DMS 273 (cell line): ENCODE measurements around the gene PREP.

Experiments used
- DNase-seq: peaks from one replicate; lab custom pipeline; 2025; ENCODE audit not compliant: unreplicated experiment; lab: John Stamatoyannopoulos, UW

The PREP gene

DNA sequence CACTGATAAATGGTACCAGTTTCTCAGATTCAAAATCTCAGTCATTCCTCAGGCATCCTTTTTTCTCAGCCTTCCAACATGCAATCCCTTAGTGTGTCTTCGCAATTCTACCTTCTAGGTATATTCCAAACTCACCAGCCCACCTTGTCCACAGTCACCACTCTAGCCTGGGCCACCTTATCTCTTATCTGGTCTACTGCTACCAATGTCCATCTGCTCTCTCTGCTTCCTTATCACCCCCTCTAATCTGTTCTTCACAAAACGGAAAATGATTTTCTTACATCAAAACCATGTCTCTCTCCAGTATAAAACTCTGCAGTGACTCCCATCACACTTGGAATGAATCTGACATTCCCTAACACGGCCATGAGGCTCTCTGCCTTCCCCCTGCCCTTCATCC is 91.9 kb downstream of the PREP start:
- no peak for DNase-seq

DNA sequence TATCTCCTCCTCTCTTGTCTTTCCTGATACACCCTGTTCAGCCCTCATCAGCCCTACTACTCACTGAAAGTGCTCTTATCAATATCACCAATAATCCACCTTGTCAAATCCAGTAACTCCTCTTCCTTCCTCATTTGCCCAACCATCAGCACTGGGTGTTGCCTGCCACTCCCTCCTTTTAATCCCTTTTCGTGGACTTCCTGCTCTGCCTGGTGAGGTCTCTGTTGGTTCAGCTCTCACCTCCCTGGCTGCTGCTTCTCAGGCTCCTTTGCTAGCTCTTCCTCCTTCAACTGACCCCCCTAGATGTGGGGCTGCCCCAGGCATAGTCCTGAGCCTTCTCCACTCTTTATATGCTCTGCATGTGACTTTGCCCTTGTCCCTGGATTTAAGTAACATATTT is 92.5 kb downstream of the PREP start:
- no peak for DNase-seq

DNA sequence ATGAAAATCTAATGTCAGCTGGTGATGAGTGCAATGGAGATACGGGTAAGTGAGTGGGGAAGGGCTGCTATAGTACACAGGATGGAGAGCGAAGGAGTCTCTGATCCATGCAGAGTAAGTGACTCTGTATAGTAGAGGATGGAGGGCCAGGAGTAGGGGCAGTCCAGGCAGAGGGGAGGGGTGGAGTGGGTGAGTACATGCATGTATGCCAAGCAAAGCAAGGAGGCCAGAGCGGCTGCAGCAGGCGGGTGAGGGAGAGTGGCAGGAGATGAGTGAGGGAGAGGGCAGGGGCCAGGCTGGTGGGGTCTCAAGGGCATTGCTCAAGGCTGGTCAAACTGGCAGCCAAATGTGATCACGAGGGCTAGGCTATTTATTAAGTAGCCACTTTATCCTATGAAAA is 94.0 kb downstream of the PREP start:
- DNase-seq, result no peak

DNA sequence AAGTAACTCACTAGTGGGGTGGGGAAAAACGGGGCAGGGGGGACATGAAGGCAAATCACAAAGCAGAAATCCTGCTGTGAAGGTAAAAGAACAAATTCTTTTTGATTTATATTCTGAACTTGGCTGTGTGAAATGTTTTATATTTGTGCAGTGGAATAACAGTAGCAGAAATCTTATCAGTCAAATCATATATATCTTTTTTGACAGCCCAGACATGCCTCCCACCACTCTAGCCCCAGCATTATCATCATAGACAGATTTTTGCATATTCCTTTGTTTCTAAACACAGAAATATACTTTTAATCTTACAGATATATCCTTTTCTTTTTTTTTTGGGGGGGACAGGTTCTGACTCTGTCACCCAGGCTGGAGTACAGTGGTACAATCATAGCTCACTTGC is 97.4 kb downstream of the PREP start:
- DNase-seq, result no peak

DNA sequence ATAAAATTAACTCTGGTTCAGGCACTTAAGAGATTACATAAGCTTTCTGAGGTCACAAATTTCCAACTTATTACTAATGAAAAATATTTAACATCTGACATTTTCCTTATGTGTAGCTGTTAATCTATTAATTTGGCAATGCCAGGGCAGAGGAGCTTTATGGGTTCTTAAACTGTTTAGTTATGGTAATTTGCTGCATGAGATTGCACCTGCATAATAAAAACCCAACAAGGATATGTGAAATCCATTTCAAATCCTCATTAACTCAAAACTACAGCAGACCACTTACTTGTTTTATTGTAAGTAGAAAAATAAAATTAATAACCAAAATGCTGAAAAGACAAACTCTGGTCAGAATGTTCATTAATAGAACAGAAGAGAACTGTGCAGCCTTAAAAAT is 98.1 kb downstream of the PREP start:
- no peak for DNase-seq

DNA sequence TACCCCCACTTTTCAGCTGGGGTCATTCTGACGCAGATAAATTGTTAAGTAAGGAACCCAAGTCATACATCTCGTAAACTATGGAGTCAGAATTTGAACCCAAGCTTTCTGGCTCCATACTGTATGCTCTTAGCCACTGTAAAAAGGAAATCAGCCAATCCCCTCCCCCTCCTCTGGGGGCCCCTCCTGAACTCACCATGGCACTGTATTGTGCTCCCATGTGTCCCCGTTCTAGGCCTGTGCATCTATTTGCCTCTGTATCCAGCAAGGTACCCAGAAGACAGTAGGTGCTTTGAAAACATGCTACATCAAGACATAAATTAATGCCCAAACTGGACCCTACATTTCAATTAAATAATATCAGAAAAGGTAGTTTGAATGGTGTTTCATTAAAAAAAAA is 98.5 kb downstream of the PREP start:
- no peak for DNase-seq

DNA sequence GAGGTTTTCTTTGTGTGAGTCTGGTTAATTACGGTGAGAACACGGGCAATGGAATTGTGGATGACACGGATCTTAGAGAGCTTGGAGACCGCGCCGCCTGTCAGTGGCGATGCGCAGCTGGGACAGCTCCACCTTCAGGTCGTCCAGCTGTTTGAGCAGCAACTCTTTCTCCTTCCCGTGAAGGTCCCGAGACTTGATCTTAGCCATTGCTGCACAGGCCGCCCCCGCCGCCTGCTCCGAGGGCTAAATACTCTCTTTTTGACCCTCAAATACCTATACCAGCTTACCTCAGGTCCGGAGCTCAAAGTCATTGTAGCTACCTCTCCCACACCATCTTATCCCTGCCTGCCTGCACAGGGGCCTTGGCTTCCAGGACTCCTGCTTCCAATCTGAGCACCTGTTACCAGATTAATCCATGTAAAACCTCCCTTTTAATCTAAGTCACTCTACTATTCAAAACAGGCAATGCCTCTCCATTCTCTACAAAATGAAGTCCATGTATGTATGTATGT is 100.2 kb downstream of the PREP start:
- DNase-seq, result no peak

DNA sequence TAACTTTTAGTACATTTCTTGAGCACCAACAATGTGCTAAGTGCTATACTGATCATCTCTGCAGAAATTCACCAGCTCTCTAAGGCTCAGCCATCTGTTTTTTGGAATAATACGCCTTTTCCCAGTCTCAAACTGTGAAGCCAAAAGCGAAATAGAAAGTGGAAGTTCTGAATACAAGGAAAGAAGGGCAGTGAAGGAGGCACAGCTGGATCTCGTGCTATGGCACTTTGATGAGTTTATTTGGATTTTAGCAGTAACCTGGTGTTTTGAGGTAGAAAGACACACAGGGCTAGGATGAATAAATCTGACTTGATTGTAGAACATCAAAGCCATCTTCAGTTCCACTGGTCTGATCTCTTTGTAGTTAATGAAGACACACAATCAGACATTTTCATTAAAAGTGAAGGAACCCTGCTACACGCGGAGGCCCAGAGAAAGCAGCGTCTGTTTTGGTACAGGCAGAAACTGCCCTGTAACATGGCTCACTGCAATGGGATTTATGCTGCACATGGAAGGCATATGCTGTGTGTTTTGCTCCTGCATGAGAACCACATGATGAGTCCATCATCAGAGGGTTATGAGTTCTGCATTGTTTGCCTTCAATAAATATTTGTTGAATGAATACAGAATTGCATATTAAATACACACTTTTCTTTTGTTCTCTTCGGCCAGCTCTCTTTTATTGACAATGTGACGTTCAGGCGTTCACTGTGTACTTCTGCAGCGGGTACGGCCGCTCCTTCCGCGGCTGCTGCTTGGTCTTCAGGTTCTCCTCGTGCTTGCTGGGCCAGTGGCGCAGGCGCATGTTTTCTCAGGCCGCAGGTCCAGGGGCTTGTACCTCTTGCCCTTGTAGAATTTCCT is 100.9 kb downstream of the PREP start:
- no peak for DNase-seq

DNA sequence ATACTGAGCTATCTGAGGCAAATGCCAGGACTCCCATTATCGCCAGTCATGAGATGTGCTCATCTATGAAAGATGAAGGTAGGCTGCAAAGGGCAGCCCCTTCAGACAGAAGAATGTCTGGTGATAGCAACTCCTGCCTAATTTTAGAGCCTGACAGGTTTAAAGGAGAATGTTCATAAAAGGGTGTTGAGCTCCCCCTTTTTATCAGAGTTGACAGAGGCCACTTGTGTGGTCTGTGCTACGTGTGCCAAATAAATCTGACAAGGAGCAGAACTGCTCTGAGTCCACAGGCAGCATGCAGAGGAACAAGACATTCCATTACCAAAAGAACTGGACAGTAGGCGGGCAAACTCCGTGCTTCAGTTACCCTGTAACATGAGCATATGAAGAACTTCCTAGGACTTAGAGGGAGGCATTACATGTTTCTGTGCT is 101.8 kb downstream of the PREP start:
- no peak for DNase-seq

DNA sequence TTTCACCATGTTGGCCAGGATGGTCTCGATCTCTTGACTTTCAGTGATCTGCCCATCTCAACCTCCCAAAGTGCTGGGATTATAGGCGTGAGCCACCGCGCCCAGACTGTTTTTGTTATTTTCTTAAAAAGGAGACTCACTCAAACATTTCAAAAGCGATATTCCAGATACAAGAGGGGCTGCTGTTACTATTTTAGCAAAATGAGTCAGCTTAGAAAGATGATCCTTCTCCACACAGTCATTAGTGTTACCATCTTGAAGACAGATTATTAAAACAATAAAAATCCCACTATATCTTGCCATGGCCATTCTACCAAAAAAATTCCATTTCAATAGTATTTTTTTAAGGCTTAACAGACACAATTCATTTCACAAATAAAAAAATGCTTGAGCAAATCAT is 102.8 kb downstream of the PREP start:
- no peak for DNase-seq

DNA sequence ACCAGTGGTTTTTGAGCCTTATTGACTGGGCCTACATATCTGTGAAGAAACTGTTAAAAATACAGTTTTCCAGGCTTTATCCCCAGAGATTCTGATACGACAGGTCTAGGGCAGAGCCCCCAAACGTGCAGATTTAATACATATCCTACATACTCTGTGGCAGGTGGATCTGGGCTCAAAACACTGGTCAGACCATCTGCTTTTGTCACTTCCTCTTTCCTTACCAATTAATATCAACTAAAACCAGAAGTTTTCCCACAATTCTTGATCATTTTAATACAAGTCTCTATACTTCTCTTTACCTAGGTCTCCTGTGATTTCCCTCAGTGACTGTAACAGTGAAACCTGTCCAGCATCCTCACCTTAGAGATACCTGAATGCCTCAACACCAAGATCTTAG is 108.8 kb downstream of the PREP start:
- no peak for DNase-seq

DNA sequence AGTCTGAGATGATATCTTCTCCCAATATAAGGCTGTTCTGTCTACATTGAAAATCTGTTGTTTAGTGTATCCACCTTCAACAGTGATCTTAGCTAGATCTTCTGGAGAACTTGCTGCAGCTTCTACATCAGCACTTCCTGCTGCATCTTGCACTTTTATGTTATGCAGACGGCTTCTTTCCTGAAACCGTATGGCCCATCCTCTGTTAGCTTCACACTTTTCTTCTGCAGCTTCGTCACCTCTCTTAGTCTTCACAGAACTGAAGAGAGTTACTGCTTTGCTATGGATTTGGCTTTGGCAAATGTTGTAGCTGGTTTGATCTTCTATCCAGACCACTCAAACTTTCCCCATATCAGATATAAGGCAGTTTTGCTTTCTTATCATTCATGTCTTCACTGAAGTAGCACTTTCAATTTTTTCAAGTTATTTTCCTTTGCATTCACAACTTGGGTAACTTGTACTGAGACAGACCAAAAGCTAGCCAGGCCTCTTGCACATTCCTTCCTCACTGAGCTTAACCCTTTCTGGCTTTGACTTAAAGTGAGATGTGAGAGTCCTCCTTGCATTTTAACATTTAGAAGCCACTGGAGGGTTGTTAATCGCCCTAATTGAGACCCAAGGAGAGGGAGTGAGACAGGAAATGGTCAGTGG is 110.1 kb downstream of the PREP start:
- no peak for DNase-seq

DNA sequence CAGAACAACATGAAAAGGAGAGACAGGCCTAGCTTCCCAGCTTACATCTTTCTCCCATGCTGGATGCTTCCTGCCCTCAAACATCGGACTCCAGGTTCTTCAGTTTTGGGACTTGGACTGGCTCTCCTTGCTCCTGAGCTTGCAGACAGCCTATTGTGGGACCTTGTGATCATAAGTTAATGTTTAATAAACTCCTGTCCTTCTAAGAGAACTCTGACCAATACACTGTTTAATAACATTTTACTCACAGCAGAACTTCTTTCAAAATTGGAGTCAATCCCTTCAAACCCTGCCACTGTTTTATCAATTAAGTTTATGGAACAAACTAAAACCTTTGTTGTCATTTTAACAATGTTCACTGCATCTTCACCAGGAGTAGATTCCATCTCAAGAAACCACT is 111.4 kb downstream of the PREP start:
- no peak for DNase-seq

DNA sequence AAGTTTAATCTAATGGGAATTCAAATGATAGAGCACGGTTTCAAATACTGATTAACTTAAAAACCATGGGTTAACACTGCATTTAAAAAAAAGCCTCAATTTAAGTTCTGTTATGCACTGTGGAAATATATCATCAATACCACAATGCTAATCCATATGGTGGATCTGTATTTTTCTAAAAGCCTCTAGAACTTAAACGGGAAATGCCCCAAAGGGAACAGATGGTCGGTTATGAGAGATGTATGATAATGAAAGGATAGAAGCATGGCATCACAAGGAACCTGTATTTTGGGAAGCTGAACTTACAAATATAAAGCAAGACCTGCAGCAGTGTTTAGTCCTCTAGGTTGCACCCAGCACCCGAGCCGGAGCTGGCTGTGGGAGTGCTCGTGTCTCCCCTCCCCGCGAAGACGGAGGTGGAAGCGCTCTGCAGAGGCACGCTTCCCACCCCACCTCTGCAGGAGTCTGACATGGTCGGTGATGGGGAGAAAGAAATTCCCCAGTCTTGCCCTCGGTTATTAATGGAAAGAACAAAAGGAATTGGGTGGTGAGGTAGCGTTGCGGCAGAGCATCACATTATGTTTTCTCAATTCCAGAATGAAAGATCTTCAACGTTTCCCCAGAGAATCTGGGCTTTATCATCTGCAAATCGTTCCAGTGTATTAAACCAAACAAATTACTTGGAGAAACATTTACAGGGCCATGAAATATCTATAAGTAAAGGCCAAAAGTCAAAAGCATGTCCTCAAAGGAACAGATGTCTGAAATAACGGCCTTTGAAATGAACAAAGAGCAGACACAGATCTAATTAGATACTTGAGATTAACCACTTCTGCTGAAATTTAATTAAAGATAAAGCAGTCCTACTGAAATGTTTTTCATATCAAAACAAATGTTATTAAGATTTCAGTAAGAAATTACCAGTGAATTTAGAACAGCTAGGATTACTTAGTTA is 120.0 kb downstream of the PREP start:
- peak; percentile 65 for DNase-seq

DNA sequence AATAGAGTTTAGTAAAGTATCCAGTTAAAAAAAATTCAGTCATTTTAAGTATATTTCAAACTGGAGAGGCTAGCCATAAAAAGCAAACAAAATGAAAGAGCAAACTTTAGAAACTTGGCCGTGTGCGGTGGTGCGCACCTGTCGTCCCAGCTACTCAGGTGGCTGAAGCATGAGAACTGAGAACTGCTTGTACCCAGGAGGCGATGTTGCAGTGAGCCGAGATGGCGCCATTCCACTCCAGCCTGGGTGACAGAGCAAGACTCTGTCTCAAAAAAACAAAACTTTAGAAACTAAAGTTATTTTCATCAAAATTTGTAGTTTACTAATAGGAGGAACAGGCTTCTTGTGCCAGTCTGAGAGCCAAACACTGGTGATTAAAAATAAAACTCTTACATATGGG is 122.8 kb downstream of the PREP start:
- DNase-seq, result no peak

DNA sequence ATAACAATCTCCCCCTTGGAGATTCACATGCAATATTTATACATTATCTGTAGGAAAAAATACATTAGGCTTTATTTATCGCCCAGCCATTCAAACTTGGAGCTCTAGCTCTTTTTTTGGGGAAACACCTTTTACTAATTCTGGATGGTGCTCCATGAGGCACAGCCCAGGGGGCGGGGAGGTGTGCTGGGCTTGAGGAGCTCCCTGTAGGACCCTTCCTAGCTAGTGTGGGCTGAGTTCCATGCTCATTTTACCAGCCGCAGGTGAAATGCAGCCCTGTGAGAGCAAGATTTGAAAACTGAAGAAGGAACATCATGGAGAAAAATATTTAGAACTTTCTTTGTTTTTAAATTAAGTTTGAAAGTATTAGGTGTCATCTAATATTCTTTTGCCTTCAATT is 123.4 kb downstream of the PREP start:
- DNase-seq, result no peak

DNA sequence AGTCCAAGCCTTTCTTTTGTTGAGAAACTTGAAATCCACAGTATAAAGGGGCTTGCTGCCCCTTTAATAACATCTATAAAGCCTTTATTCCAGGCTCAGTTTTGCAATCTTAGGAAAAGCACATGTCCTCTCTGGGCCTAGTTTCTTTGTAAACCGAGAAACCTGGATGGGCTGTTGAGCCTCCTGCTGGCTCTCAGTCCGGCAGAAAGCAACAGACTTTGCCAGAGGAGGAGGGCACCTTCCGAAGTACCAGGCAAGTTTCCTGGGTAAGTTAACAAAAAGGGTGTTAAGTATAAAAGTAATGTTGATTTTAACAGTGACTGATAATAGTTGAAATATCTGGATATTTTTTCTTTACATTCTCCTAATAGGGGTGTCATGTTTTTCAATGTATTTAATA is 124.1 kb downstream of the PREP start:
- DNase-seq, result no peak

DNA sequence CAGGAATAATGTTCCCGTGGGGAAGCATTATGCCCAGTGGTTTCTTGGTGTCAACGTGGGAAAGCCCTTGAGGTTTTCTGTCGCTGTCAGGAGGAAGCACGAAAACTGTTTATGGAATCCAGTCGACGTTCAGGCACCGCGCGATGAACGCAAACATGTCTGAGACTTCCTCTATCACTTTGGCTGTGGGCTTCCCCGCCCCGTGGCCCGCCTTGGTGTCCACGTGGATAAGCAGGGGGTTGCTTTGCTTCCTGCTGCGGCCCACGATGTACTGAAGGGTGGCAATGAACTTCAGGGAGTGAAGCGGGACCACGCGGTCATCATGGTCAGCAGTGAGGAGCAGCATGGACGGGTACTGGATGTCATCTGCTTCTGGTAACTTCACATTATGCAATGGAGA is 124.8 kb downstream of the PREP start:
- no peak for DNase-seq

DNA sequence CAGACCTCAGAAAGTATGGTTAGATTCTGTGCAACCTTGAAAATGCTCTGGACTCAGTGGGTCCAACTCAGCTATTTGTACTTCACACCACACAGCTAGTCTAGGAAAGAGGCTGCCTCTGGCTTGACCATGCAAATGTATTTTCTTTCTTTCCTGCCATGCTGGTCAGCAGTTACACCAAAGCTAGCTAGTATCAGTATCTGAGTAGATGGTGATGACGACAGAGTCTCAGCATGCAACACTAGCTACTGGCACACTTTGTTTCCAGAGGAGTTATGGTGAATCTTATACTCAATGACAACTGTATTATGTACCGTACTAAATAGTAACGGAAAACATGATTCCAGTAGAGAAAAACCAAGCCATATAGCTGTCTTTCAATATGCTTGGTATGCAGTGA is 126.5 kb downstream of the PREP start:
- no peak for DNase-seq

DNA sequence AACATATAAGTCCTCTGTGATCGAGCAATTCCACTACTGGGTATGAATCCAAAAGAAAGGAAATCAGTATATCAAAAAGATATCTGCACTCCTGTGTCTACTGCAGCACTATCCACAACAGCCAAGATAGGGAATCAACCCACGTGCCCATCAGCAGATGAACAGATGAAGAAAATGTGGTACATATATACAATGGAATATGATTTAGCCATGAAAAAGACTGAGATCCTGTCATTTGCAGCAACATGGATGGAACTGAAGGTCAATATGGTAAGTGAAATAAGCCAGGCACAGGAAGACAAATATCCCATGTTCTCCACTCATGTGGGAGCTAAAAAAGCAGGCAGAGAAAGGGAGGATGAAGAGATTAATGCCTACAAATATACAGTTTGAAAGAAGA is 127.3 kb downstream of the PREP start:
- DNase-seq, result no peak

DNA sequence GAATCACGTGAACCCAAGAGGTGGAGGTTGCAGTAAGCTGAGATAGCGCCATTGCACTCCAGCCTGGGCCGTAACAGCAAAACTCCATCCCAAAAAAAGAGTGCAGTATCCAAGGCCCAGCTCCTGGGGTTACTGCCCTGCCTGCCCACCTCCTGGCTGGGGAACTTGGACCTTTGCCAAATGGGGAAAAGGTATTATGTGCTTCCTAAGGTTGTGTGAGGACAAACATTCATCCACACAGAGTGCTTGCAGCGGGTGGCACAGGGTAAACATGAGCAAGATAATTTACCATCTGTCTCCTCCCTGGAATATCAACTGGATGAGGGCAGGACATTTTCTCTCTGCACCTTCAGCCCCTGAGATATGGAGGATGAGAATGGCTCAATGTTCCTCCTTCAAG is 128.2 kb downstream of the PREP start:
- DNase-seq, result peak; percentile 74
